GM18526 (cell line): ENCODE measurements around the gene CHCHD6.

Experiments
- POLR2A ChIP-seq: IDR thresholded peaks from 3 replicates; pipeline ENCODE4 v1.6.1; 2011; ENCODE audit not compliant: insufficient read length; ENCODE audit errors: extremely low read depth

CHCHD6 gene

DNA sequence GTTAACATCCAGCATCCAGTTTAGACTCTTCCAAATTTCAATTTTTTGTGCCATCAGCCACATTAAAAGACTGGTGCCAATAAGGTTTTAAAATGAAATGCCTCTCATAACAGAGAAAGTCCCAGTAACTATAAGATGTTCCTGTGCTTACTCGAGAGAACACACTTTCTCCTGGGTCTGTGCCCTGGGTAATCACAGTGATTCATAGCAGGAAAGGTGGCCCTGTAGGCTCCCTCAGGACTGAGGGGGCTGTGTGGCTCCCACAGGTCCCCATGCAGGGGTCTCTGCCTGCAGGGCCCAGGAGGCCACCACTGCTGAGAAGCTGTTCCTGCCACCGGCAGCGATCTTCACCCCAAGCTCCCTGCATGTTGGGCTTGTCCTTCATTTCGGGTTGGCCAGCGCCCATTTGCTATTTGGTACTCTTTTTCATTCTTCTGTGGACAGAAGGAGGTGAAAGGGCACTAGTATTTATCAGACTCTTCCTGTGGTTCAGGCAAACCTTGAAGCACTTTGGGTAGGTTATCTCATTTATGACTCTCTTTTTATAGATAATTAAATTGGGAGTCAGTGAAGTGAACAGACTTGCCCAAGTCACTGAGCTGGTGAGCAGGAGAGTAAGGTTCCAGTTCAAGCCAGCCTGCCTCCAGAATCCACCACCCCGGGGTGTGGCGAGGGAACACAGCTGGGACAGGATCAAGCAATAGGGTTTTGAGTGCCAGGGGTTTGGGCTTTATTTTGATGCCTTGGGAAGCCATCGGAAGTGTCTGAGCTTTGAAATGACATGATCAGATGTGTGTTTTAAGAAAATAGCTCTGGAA lies 234.7 kb downstream of the CHCHD6 start:
- no peak for TF ChIP-seq POLR2A

DNA sequence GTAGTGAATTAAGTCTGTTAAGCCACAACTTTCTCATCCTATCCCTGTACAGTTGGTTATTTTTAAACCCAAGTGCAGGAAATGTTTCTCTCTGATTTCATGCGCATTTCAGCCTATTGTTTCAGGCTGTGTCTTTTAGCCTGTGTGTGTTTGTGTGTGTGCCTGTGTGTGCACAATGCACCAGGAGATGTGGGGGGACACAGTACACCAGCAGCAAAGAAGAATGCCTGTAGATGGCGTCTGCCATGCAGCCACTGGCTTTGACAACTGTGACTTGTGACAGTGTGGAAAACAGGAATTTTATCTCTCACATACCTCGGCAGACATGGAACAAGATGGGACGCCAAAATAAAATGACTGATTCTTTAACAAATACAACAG lies 235.3 kb downstream of the CHCHD6 start:
- TF ChIP-seq POLR2A, result no peak

DNA sequence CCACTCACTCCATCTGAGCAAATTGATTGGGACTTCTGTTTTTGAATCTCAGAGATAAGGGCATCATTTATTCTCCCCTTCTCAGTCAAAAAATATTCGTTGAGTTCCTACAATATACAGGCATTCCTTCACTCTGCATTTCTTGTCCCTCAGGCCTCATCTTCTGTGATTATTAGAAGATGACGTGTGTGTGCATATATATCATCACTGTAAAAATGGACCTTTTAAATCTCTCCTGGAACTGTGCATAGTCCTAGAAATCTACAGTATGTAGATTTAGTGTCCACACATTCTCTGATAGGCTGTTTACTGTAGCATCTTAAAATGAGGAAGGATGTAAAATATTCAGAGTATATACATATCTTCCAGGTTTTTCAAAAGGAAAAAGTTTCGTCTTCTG lies 235.7 kb downstream of the CHCHD6 start:
- TF ChIP-seq POLR2A, result no peak

DNA sequence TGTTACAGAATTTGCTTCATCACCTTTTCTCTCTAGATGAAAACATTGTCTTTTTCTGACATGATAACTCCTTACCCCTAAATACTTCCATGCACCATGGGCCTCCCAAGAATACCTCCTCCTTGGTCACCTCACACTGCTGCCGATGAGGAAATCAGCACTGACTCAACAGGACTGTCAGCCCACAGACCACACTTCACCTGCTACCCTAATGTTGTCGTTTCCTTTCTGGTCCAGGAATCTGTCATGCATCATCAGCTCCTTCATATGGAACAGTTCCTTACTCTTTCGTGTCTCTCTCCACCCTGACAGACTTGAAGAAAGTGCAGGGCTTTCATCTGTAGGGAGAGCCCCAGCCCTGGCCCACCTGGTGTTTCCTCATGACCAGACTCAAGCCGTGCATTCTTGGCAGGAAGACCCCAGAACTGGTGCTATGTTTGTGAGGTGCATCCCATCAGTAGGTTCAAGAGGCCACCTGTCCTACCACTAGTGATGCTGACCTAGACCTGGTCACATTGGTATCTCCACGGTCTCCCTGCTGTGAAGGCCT lies 237.8 kb downstream of the CHCHD6 start:
- no peak for TF ChIP-seq POLR2A

DNA sequence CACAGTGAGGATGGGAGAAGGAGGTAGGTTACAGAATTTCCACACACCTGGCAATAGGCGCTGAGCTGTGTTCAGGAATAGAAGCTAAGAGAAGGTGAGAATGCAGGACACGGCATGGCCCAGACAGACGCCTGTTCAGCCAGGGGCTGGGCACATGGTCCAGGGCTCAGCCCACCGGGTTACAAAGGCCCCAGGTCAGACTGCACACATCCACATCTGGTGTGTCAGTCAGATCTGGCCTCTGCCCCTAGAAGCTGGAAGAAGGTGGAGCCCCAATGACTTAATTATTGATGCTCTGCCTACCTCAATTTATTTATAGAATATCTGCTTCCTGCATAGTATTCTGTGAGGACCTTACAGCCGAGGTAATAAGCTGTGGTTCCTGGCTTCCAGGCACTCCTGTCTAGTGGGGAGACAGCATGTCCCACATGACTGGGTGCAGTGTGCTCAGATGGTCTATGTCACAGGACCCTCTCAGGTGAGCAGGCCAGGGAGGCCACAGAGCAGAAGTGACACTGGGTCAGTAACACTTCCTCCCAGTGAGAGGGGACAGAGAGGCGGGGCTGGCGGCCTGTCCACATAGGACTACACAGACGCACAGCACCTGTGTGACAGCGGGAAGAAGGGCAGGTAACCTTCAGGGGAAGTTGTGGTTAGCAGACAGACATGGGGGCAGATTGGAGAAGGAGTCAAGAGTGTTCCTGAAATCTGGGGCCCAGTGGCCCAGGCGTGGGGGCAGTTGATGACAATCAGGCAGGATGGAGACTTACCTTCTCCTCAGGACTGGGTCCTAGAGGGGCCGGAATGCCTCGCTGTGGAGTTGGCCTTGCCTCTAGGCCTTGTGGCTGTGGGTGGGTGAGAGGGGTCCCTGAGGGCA lies 240.3 kb downstream of the CHCHD6 start:
- no peak for TF ChIP-seq POLR2A

DNA sequence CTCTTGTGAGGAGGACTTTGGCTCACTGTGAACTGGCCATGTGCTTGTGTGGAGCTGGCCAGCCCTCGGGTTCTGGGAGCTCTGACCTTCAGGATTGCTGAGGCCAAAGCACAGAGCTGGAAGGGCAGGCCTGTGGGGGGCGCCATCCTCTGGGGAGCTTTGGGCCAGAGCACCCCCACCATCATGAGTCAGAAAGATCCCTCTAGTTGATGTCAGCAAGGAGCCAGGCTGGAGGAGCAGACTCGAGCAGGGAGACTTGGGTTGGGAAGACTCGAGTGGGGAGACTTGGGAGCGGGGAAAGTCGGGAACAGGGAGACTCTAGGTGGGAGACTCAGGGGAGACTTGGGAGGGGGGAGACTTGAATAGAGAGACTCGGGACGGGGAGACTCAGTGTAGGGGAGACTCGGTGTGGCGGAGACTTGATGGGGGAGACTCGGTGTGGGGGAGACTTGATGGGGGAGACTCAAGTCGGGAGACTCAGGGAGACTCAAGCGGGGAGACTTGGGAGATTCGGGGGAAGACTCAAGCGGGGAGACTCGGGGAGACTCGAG lies 241.2 kb downstream of the CHCHD6 start:
- no peak for TF ChIP-seq POLR2A

DNA sequence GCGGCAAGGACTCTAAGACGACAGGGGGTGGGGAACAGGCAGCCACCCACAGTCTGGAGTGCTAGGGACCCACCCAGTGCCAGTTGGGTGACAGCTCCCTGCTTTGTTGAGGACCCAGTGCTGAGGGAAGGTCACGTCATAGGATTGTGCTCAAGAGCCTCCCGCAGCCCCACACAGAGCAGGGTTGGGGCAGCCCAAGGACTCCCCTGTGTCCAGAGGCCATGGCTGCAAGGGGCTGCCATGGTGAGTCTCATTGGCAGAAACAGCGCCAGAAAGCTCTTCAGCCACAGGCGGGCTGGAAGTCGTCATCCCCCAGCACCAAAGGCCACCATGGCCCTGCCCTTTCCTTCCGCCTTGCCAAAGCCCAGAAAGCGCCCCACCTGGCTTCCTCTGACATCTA lies 241.9 kb downstream of the CHCHD6 start:
- TF ChIP-seq POLR2A, result no peak

DNA sequence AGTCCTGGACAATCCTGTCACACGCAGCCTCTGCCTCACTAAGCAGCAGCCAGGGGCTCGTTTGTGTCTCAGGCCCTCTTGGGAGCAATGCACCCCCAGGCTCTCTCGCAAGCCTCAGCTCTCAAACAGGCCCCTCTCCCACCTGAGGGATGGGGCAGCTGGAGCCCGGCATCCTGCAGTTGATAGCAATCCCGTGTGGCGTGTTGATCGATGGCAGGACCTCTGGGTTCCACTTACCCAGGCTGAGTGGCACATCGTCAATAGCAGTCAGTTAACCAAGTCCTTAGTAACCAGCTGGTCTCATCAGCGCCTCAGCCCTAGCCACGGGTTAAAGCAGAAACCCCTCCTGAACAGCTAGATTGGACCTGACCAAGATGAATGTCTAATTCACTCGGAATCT lies 242.4 kb downstream of the CHCHD6 start:
- no peak for TF ChIP-seq POLR2A

DNA sequence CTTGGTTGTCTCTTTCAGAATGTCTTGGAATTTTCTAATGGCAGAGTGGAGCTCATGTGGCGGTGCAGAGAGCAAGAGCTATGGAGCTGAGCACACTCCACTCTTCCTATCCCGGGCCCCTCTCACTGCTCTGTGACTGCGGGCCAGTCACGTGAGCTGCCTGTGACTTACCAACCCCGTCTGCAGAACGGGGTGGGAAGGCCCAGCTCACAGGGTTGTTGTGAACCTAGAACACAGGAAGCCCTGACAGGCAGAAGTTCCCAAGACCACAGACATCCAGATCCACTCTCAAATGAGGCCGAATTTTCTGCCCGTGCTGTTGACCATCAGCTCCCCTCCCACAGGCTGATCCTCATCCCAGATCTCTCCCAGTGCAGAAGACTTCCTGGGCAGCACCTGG lies 243.4 kb downstream of the CHCHD6 start:
- TF ChIP-seq POLR2A, result no peak

DNA sequence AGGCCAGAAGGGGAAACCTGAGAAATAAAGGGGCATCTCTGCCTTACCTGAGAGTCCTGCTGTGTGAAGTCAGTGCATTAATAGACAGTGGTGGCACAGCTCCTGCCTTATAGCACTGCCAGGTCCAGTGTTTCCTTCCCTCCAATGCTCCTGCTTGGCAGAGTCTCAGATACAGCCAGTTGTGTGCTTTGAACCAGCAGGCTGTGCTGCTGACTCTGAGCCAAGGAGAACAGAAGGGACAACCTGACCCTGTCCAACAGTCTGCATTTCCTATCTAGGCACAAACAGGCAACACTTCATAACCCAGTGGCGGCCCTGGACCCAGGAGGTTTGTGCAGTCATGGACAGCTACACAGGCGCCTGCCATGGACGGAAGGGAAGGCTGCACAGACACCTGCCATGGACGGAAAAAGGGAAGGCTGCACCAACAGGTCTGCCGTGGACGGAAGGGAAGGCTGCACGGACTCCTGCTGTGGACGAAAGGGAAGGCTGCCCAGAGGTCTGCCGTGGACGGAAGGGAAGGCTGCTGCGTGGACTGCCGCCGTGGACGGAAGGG lies 245.0 kb downstream of the CHCHD6 start:
- TF ChIP-seq POLR2A, result no peak

DNA sequence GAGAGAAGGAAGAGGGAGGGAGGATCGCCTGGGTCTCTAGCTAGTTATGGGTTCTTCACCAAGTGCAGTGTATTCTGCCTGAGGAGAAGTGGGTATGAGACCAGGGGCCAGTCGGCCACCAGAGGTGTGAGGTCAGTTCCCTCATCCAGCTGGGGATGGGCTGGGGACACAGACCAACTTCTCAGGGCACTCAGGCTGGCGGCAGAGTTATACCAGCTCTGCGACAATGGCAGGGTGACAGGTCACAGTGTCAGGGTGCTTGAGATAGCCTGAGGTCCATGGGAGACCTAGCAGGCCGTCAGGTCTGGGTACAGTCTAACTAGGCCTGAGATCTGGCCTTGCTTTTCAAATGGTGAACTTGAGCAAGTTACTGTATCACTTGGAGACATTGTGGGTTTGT lies 247.5 kb downstream of the CHCHD6 start:
- no peak for TF ChIP-seq POLR2A

DNA sequence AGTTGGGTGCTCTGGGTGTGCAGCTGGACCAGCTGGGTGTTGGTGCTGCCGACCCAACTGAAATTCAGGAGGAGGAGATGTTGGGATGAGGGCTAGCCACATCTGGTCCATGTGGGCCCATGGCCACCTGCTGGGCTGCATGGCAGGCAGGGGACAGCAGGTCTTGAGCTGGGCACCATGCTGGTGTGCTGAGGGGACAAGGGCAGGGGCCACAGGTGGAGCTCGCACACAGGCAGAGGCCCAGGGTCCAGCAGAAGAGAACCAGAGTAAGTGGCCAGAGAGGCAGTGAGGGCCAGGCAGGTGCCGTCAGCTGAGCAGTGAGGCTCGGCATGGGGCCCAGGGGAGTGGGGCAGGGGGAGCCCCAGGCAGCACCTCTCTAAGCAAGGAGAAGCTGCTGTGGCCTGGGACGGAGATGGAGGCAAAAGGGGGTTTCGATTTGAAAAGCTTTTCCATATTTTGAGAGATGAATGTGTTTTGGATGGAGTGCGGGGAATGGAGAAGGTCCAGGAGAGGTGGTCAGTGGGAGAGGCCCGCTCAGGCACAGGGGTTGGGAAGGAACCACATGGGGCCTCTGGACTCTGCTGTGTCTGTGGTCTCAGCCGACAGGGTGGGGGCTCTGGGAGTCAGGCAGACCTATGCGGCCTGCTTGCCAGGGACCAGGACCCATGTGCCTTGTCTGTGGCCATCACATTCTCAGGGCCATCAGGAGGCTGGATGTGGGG lies 248.4 kb downstream of the CHCHD6 start:
- no peak for TF ChIP-seq POLR2A

DNA sequence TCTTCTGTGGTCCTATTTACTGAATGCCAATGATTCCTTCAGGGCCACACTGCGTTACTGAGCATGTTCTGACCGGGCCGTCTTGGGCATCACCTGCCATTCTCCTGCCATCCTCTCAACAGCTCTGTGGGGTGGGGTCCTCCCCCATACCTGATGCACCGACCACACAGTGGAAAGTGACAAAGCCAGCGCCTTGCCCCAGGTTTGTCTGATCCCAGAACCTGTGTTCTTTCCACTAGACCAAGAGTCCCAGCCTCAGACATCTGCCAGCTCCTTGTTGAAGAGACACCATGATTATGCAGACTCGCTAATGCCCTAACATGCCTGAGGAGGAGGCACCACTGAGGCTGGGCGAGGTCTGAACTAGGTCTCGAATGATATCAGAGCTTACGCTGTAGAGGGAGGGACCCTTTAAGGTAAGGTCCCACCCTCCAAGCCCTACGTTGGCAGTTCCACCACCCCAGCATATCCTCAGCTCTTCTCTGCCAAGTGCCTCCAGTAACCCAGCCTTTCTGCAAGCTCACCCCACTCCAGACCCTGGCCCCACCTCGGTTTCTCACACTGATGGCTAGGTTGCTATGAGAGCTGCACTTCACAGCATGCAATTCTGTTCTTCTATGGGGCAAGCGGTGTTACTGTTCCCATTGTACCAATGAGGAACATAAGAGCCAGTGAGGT lies 249.1 kb downstream of the CHCHD6 start:
- no peak for TF ChIP-seq POLR2A

DNA sequence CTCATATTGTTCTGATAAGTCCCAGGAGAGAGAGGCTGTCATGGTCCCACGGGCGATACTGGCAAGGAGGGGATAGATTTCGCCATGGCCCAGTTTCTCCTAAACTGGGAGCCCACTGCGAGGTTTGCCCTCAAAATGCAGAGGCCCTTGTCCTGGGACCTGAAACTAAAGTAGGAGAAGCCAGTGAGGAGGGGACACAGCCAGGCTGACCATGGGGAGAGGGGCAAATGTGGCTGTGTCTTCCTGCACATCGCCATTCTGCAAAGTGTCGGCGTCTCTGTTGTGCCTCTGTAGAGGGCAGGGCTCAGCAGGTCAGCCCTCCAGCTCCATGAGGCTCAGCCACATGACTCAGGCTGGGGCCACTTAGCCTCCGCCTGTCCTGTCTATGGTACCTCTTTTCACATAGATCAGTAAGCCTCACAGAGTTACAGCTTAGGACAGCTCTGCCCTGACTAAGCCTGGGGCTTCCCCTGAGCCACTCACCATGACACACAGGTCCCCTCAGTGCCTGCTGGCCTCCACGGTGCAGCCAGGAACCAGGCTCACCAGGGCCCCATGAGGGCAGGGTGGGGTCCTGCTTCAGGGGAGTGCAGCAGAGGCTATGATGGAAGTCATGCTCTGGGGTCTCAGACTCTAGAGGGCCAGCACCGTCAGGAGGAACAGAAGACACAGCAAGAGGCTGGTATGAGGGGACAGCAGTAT lies 250.3 kb downstream of the CHCHD6 start:
- no peak for TF ChIP-seq POLR2A
